Retinal pigment epithelial cell (primary cell): Measurements from ENCODE around the gene D2HGDH.

ENCODE experiments used
- DNase-seq: peaks from one replicate; pipeline ENCODE4 v3.0.0-alpha.2; 2010; ENCODE audit warnings: low read depth
- H3K4me3 ChIP-seq: 2 replicates; pipeline ENCODE4 v1.5.1; 2011; ENCODE audit warnings: mild to moderate bottlenecking, low read length, control low read depth, moderate library complexity
- CTCF ChIP-seq: conservative IDR thresholded peaks from 2 replicates; pipeline ENCODE4 v1.5.1; 2011; ENCODE audit warnings: low read depth, low read length, control low read depth, inconsistent platforms

D2HGDH gene

GRCh38 chr2:241811201-241811951 is 76.9 kb downstream of the D2HGDH start:
- TF ChIP-seq CTCF: no peak

GRCh38 chr2:241811952-241812729 is 77.7 kb downstream of the D2HGDH start:
- H3K4me3 ChIP-seq: no peak overlapping the region
- no peak for DNase-seq
- no peak for TF ChIP-seq CTCF

More at GRCh38 chr2:241811201-241811951, 76.9 kb downstream of the D2HGDH start:
- no peak for DNase-seq
- H3K4me3 ChIP-seq: no peak overlapping the region

GRCh38 chr2:241812730-241813643 is 78.6 kb downstream of the D2HGDH start:
- no peak for TF ChIP-seq CTCF
- H3K4me3 ChIP-seq: no peak overlapping the region
- no peak for DNase-seq

- DNase-seq: no peak
- no peak for TF ChIP-seq CTCF
- no peak overlapping the region for H3K4me3 ChIP-seq
Observed at GRCh38 chr2:241813644-241814392, 79.4 kb downstream of the D2HGDH start.

- no peak for TF ChIP-seq CTCF
- no peak for DNase-seq
- no peak overlapping the region for H3K4me3 ChIP-seq
Observed at GRCh38 chr2:241814393-241814642, 79.9 kb downstream of the D2HGDH start.

- DNase-seq: no peak
- TF ChIP-seq CTCF: no peak
- no peak overlapping the region for H3K4me3 ChIP-seq
Observed at GRCh38 chr2:241814643-241815476, 80.4 kb downstream of the D2HGDH start.
